IMR-90 (cell line): ENCODE measurements around the gene PFKL.
"Not testable (repeated sequence)": the region's sequence is repeated elsewhere in the genome, so short reads cannot be mapped to it uniquely, and the experiment has no call there.

ENCODE experiments used
- CTCF ChIP-seq: conservative IDR thresholded peaks from 2 replicates; pipeline ENCODE4 v1.5.1; 2012; ENCODE audit warnings: mild to moderate bottlenecking, low read depth, low read length, improper control_type of control experiment
- MXI1 ChIP-seq: IDR thresholded peaks from 2 replicates; pipeline ENCODE4 v1.6.1; 2012; ENCODE audit warnings: low read depth, mild to moderate bottlenecking, low read length, moderate library complexity, borderline replicate concordance
- POLR2A ChIP-seq: IDR thresholded peaks from 2 replicates; pipeline ENCODE4 v1.6.1; 2012; ENCODE audit warnings: mild to moderate bottlenecking, low read depth, low read length

GRCh38 chr21:44283211-44283785, 16.6 kb upstream of the PFKL start:
- not testable (repeated sequence) for TF ChIP-seq CTCF, MXI1, POLR2A
